Peyer's patch (tissue), 4 donors: ENCODE measurements around the gene LRP2BP. TPM values are rescaled to one million over a fixed set of nuclear protein-coding genes. Genes with fewer than 3 reads are reported as not detected.

Source experiments
- DNase-seq, 3 donors: peaks; one replicate each; pipeline ENCODE4 v3.0.0-alpha.2; 2017 to 2019
- H3K27ac ChIP-seq, 4 donors: fragments of 200-600 bp; sonication (generic); one replicate each; pipeline ENCODE4 v1.5.1; 2016 to 2019
- H3K27me3 ChIP-seq, 2 donors: fragments of 200-600 bp; sonication (generic); one replicate each; pipeline ENCODE4 v1.5.1; 2019
- H3K36me3 ChIP-seq, 3 donors: fragments of 200-600 bp; sonication (generic); one replicate each; pipeline ENCODE4 v1.5.1; 2016 to 2019
- H3K4me1 ChIP-seq, 4 donors: fragments of 200-600 bp; sonication (generic); one replicate each; pipeline ENCODE4 v1.5.1; 2016 to 2019
- H3K4me3 ChIP-seq, 4 donors: fragments of 200-600 bp; sonication (generic); 1 replicate in 3 of 4; 2 replicates in 1 of 4; pipeline ENCODE4 v1.5.1; 2016 to 2019; ENCODE audit warnings: mild to moderate bottlenecking in 1 of 4
- H3K9me3 ChIP-seq, 4 donors: fragments of 200-600 bp; sonication (generic); one replicate each; pipeline ENCODE4 v1.5.1; 2016 to 2019; ENCODE audit warnings: mild to moderate bottlenecking in 1 of 4
- CTCF ChIP-seq, 6 experiments: fragments of 450-650 bp in 4 of 6; fragments of 200-600 bp in 2 of 6; sonication (generic) in 1 of 6; IDR thresholded peaks; one replicate each; pipeline ENCODE4 v1.5.1; 2017 to 2019; ENCODE audit warnings: antibody characterized with exemption in 6 of 6, mild to moderate bottlenecking in 3 of 6, moderate library complexity in 1 of 6
- POLR2A ChIP-seq, 2 donors: fragments of 450-650 bp; IDR thresholded peaks; one replicate each; pipeline ENCODE4 v1.5.1; 2017; ENCODE audit warnings: antibody characterized with exemption in 2 of 2, mild to moderate bottlenecking in 2 of 2, moderate library complexity in 2 of 2
- total RNA-seq, 4 donors: library from RNA; depleted of rRNA; stranded (reverse); fragments of >200 nt; gene quantifications; one replicate each; pipeline ENCODE4 v1.1.0, GENCODE V29; 2016

LRP2BP gene
- total RNA-seq, 4 donors from 2014 or later: 0.35 to 1.2 TPM; not detected in 2

- no peak for DNase-seq
- no peaks in the 10 kb centered on the region for H3K4me1 ChIP-seq
- H3K27ac ChIP-seq: no peak overlapping the region
- no peaks in the 10 kb centered on the region for H3K9me3 ChIP-seq
- TF ChIP-seq POLR2A (IDR thresholded peaks at IDR 0.05) (no peak), CTCF (IDR thresholded peaks at IDR 0.05) (no peak)
- H3K4me3 ChIP-seq: no peak overlapping the region
- H3K36me3 ChIP-seq: peaks cover 0 to 9% (median 0%) of the 10 kb centered on the region in 3 donors
- no peaks in the 10 kb centered on the region for H3K27me3 ChIP-seq
Observed at GRCh38 chr4:185352202-185352601, 43.5 kb downstream of the LRP2BP start.

GRCh38 chr4:185351691-185352090 lies 44.0 kb downstream of the LRP2BP start:
- no peak for TF ChIP-seq CTCF (IDR thresholded peaks at IDR 0.05)
- no peak for TF ChIP-seq POLR2A (IDR thresholded peaks at IDR 0.05)
- Histone ChIP-seq H3K27me3 (no peaks in the 10 kb centered on the region), H3K27ac (no peak overlapping the region), H3K4me1 (no peaks in the 10 kb centered on the region), H3K36me3 (peaks cover 0 to 9% (median 0%) of the 10 kb centered on the region in 3 donors), H3K4me3 (no peak overlapping the region), H3K9me3 (no peaks in the 10 kb centered on the region)
- no peak for DNase-seq

GRCh38 chr4:185346975-185347601 lies 48.6 kb downstream of the LRP2BP start:
- TF ChIP-seq CTCF (IDR thresholded peaks at IDR 0.05): no peak
- TF ChIP-seq POLR2A (IDR thresholded peaks at IDR 0.05): no peak
- no peak for DNase-seq
- Histone ChIP-seq H3K27ac (no peak overlapping the region), H3K4me1 (peaks cover 0 to 7% (median 0%) of the 10 kb centered on the region in 4 donors), H3K27me3 (no peaks in the 10 kb centered on the region), H3K9me3 (no peaks in the 10 kb centered on the region), H3K4me3 (no peak overlapping the region), H3K36me3 (peaks cover 0 to 23% (median 0%) of the 10 kb centered on the region in 3 donors)

- Histone ChIP-seq H3K27me3 (no peaks in the 10 kb centered on the region), H3K4me1 (peaks cover 0 to 7% (median 0%) of the 10 kb centered on the region in 4 donors), H3K36me3 (peaks cover 0 to 27% (median 0%) of the 10 kb centered on the region in 3 donors), H3K4me3 (no peak overlapping the region), H3K27ac (peak overlapping the region in 1 of 4 donors; percentile 13), H3K9me3 (no peaks in the 10 kb centered on the region)
- DNase-seq: no peak
- TF ChIP-seq CTCF (IDR thresholded peaks at IDR 0.05): no peak
- no peak for TF ChIP-seq POLR2A (IDR thresholded peaks at IDR 0.05)
Observed at GRCh38 chr4:185344743-185345538, 50.8 kb downstream of the LRP2BP start.

GRCh38 chr4:185343726-185344581 lies 51.8 kb downstream of the LRP2BP start:
- no peaks in the 10 kb centered on the region for H3K27me3 ChIP-seq
- peak overlapping the region in 1 of 4 donors; percentile 13 for H3K27ac ChIP-seq
- no peak for DNase-seq
- no peak overlapping the region for H3K4me3 ChIP-seq
- H3K36me3 ChIP-seq: peaks cover 0 to 27% (median 0%) of the 10 kb centered on the region in 3 donors
- TF ChIP-seq CTCF (IDR thresholded peaks at IDR 0.05): no peak
- TF ChIP-seq POLR2A (IDR thresholded peaks at IDR 0.05): no peak
- no peaks in the 10 kb centered on the region for H3K9me3 ChIP-seq
- peaks cover 0 to 7% (median 0%) of the 10 kb centered on the region in 4 donors for H3K4me1 ChIP-seq
